ENCODE measurements around the gene SMOC2. TPM values are rescaled to one million over a fixed set of nuclear protein-coding genes. Genes with fewer than 3 reads are reported as not detected.
A peak's percentile ranks its signal among the peaks of the same experiment; 100 is the strongest.
"Not testable (repeated sequence)": the region's sequence is repeated elsewhere in the genome, so short reads cannot be mapped to it uniquely, and the experiment has no call there.

SMOC2 gene
- total RNA-seq, 1 donor from 2014 or later = 0.53 TPM

- DNase-seq (ENCODE audit: low read depth) (no peak), FAIRE-seq (no peak)
- no peaks in the 10 kb centered on the region for H3K27me3 ChIP-seq (ENCODE audit: control insufficient read depth, insufficient read depth, low read length)
Measured at GRCh38 chr6:168562576-168563151, 121.7 kb downstream of the SMOC2 start.

GRCh38 chr6:168563656-168564055 is 122.7 kb downstream of the SMOC2 start:
- H3K36me3 ChIP-seq (ENCODE audit: control insufficient read depth, insufficient read depth, low read length) = no peaks in the 10 kb centered on the region
- no peak for FAIRE-seq
- no peak overlapping the region for H3K4me3 ChIP-seq (ENCODE audit: low read depth, low read length)
- TF ChIP-seq CTCF (IDR thresholded peaks at IDR 0.05; ENCODE audit: insufficient read depth, low read length, severe bottlenecking) = no peak
- DNase-seq (ENCODE audit: low read depth) = no peak
- no peaks in the 10 kb centered on the region for H3K27me3 ChIP-seq (ENCODE audit: control insufficient read depth, insufficient read depth, low read length)

More at GRCh38 chr6:168562576-168563151, 121.7 kb downstream of the SMOC2 start:
- no peaks in the 10 kb centered on the region for H3K36me3 ChIP-seq (ENCODE audit: control insufficient read depth, insufficient read depth, low read length)
- no peak for TF ChIP-seq CTCF (IDR thresholded peaks at IDR 0.05; ENCODE audit: insufficient read depth, low read length, severe bottlenecking)
- no peak overlapping the region for H3K4me3 ChIP-seq (ENCODE audit: low read depth, low read length)

- no peak for DNase-seq (ENCODE audit: low read depth)
- H3K4me3 ChIP-seq (ENCODE audit: low read depth, low read length) = no peak overlapping the region
- H3K36me3 ChIP-seq (ENCODE audit: control insufficient read depth, insufficient read depth, low read length) = no peaks in the 10 kb centered on the region
- TF ChIP-seq CTCF (IDR thresholded peaks at IDR 0.05; ENCODE audit: insufficient read depth, low read length, severe bottlenecking) = no peak
- H3K27me3 ChIP-seq (ENCODE audit: control insufficient read depth, insufficient read depth, low read length) = no peaks in the 10 kb centered on the region
- no peak for FAIRE-seq
Measured at GRCh38 chr6:168565112-168565511, 124.1 kb downstream of the SMOC2 start.

- Histone ChIP-seq H3K36me3 (ENCODE audit: control insufficient read depth, insufficient read depth, low read length) (no peaks in the 10 kb centered on the region), H3K27me3 (ENCODE audit: control insufficient read depth, insufficient read depth, low read length) (no peaks in the 10 kb centered on the region), H3K4me3 (ENCODE audit: low read depth, low read length) (no peak overlapping the region)
- FAIRE-seq (no peak), DNase-seq (ENCODE audit: low read depth) (no peak)
- TF ChIP-seq CTCF (IDR thresholded peaks at IDR 0.05; ENCODE audit: insufficient read depth, low read length, severe bottlenecking) = no peak
Measured at GRCh38 chr6:168570211-168570610, 129.2 kb downstream of the SMOC2 start.

- Histone ChIP-seq H3K27me3 (ENCODE audit: control insufficient read depth, insufficient read depth, low read length) (no peaks in the 10 kb centered on the region), H3K4me3 (ENCODE audit: low read depth, low read length) (no peak overlapping the region), H3K36me3 (ENCODE audit: control insufficient read depth, insufficient read depth, low read length) (no peaks in the 10 kb centered on the region)
- FAIRE-seq (peak; percentile 7), DNase-seq (ENCODE audit: low read depth) (no peak)
- no peak for TF ChIP-seq CTCF (IDR thresholded peaks at IDR 0.05; ENCODE audit: insufficient read depth, low read length, severe bottlenecking)
Measured at GRCh38 chr6:168571268-168571667, 130.3 kb downstream of the SMOC2 start.

GRCh38 chr6:168573276-168573835 is 132.4 kb downstream of the SMOC2 start:
- H3K4me3 ChIP-seq (ENCODE audit: low read depth, low read length); DNase-seq (ENCODE audit: low read depth); H3K27me3 ChIP-seq (ENCODE audit: control insufficient read depth, insufficient read depth, low read length); FAIRE-seq; H3K36me3 ChIP-seq (ENCODE audit: control insufficient read depth, insufficient read depth, low read length): not testable (repeated sequence)
